Prostate gland (tissue), 2 donors: Measurements from ENCODE around the gene ASB9. TPM values are rescaled to one million over a fixed set of nuclear protein-coding genes. Genes with fewer than 3 reads are reported as not detected.

Source experiments
- DNase-seq: peaks from one replicate; pipeline ENCODE4 v3.0.0-alpha.2; 2019; ENCODE audit warnings: low spot score
- H3K27ac ChIP-seq, 2 donors: fragments of 200-600 bp; sonication (generic); 2 replicates each; pipeline ENCODE4 v1.5.1; 2017 to 2019
- H3K27me3 ChIP-seq: fragments of 200-600 bp; sonication (generic); replicated peaks from 2 replicates; pipeline ENCODE4 v1.5.1; 2019; ENCODE audit not compliant: insufficient read depth
- H3K36me3 ChIP-seq, 2 donors: fragments of 200-600 bp; sonication (generic); 1 replicate in 1 of 2; 2 replicates in 1 of 2; pipeline versions ENCODE4 v1.5.1 to v1.8.1; 2017 to 2019
- H3K4me1 ChIP-seq: fragments of 200-600 bp; sonication (generic); replicated peaks from 2 replicates; pipeline ENCODE4 v1.5.1; 2019
- H3K4me3 ChIP-seq, 2 donors: fragments of 200-600 bp; sonication (generic); 2 replicates each; pipeline ENCODE4 v1.5.1; 2017 to 2019
- H3K9me3 ChIP-seq: fragments of 200-600 bp; sonication (generic); 2 replicates; pipeline ENCODE4 v1.5.1; 2017
- POLR2A ChIP-seq: fragments of 450-650 bp; IDR thresholded peaks from one replicate; pipeline ENCODE4 v1.6.1; 2016; ENCODE audit warnings: antibody characterized with exemption, mild to moderate bottlenecking
- POLR2AphosphoS5 ChIP-seq: sonication (generic); formaldehyde crosslinking; IDR thresholded peaks from one replicate; pipeline ENCODE4 v1.6.1; 2017; ENCODE audit warnings: antibody characterized with exemption
- WGBS: methylation state at CpG from one replicate; pipeline ENCODE4 v1.1.5; 2018; 5-methylcytosine and 5-hydroxymethylcytosine counted together
- intact Hi-C: fragments of 100-400 bp; cut with DNase I; formaldehyde crosslinking; loops from one replicate; pipeline ENCODE4 v1.14.2; 2022
- total RNA-seq, 2 donors: library from RNA; depleted of rRNA; stranded (reverse); fragments of >200 nt; gene quantifications; one replicate each; pipeline ENCODE4 v1.1.0, GENCODE V29; 2016
- TF ChIP-seq, protein P1 (sequence below), 4 experiments: fragments of 200-600 bp in 2 of 4; fragments of 450-650 bp in 2 of 4; sonication (generic) in 2 of 4; IDR thresholded peaks; 1 replicate in 3 of 4; 2 replicates in 1 of 4; pipeline ENCODE4 v1.5.1; 2016 to 2019; ENCODE audit warnings: antibody characterized with exemption in 4 of 4, mild to moderate bottlenecking in 2 of 4, moderate library complexity in 2 of 4

The ASB9 gene
- total RNA-seq, 2 donors from 2014 or later, result 1.8 to 62.1 TPM

DNA sequence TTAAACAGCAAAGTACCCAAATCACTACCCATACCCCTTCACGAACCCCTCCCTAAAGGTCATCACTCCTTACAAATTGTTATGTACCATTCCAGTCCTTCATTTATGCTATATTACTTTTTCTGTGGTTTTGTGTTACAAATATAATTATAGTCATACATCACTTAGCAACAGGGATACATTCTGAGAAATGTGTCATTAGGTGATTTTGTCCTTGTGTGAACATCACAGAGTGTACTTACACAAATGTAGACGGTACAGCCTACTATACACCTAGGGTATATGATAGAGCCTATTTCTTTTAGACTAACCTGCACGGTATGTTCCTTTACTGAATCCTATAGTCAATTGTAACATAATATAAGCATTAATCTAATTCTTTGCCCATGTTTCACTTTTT, 61.9 kb downstream of the ASB9 start:
- TF ChIP-seq POLR2A, result no peak
- TF ChIP-seq, protein P1, sequence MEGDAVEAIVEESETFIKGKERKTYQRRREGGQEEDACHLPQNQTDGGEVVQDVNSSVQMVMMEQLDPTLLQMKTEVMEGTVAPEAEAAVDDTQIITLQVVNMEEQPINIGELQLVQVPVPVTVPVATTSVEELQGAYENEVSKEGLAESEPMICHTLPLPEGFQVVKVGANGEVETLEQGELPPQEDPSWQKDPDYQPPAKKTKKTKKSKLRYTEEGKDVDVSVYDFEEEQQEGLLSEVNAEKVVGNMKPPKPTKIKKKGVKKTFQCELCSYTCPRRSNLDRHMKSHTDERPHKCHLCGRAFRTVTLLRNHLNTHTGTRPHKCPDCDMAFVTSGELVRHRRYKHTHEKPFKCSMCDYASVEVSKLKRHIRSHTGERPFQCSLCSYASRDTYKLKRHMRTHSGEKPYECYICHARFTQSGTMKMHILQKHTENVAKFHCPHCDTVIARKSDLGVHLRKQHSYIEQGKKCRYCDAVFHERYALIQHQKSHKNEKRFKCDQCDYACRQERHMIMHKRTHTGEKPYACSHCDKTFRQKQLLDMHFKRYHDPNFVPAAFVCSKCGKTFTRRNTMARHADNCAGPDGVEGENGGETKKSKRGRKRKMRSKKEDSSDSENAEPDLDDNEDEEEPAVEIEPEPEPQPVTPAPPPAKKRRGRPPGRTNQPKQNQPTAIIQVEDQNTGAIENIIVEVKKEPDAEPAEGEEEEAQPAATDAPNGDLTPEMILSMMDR (IDR thresholded peaks at IDR 0.05), result no peak
- 83% methylated on average over 3 of the region's 3 CpGs for WGBS
- H3K36me3 ChIP-seq, result no peaks in the 10 kb centered on the region
- H3K27me3 ChIP-seq, result no peaks in the 10 kb centered on the region
- H3K4me3 ChIP-seq, result no peak overlapping the region
- no peaks in the 10 kb centered on the region for H3K4me1 ChIP-seq
- H3K27ac ChIP-seq, result no peak overlapping the region
- no peak for DNase-seq
- intact Hi-C loops, result no loop called here
- no peaks in the 10 kb centered on the region for H3K9me3 ChIP-seq

GRCh38 chrX:15207384-15207783, 62.5 kb downstream of the ASB9 start:
- no peaks in the 10 kb centered on the region for H3K4me1 ChIP-seq
- TF ChIP-seq, protein P1 (IDR thresholded peaks at IDR 0.05), result no peak
- TF ChIP-seq POLR2A (no peak), POLR2AphosphoS5 (no peak)
- H3K27ac ChIP-seq, result no peak overlapping the region
- H3K4me3 ChIP-seq, result no peak overlapping the region
- H3K36me3 ChIP-seq, result no peaks in the 10 kb centered on the region
- no peaks in the 10 kb centered on the region for H3K9me3 ChIP-seq
- intact Hi-C loops, result no loop called here
- WGBS, result 30% methylated on average over 1 of the region's 1 CpG
- DNase-seq, result no peak
- no peaks in the 10 kb centered on the region for H3K27me3 ChIP-seq

- Histone ChIP-seq H3K27ac (no peak overlapping the region), H3K27me3 (no peaks in the 10 kb centered on the region), H3K4me3 (no peak overlapping the region), H3K36me3 (no peaks in the 10 kb centered on the region), H3K4me1 (no peaks in the 10 kb centered on the region), H3K9me3 (no peaks in the 10 kb centered on the region)
- TF ChIP-seq POLR2AphosphoS5 (no peak), POLR2A (no peak)
- TF ChIP-seq, protein P1 (IDR thresholded peaks at IDR 0.05), result no peak
- no peak for DNase-seq
- WGBS, result 80% methylated on average over 1 of the region's 1 CpG
- intact Hi-C loops, result no loop called here
Observed at GRCh38 chrX:15206306-15206705, 63.6 kb downstream of the ASB9 start.

- Histone ChIP-seq H3K27me3 (no peaks in the 10 kb centered on the region), H3K9me3 (no peaks in the 10 kb centered on the region), H3K36me3 (no peaks in the 10 kb centered on the region), H3K27ac (no peak overlapping the region), H3K4me1 (no peaks in the 10 kb centered on the region), H3K4me3 (no peak overlapping the region)
- TF ChIP-seq, protein P1 (IDR thresholded peaks at IDR 0.05), result no peak
- no peak for TF ChIP-seq POLR2A
- TF ChIP-seq POLR2AphosphoS5, result no peak
- intact Hi-C loops, result no loop called here
- DNase-seq, result no peak
- 84% methylated on average over 4 of the region's 4 CpGs for WGBS
Observed at GRCh38 chrX:15204130-15204751, 65.6 kb downstream of the ASB9 start.

GRCh38 chrX:15203694-15204093, 66.2 kb downstream of the ASB9 start:
- Histone ChIP-seq H3K27me3 (no peaks in the 10 kb centered on the region), H3K9me3 (no peaks in the 10 kb centered on the region), H3K36me3 (no peaks in the 10 kb centered on the region), H3K27ac (no peak overlapping the region), H3K4me3 (no peak overlapping the region), H3K4me1 (no peaks in the 10 kb centered on the region)
- intact Hi-C loops, result no loop called here
- TF ChIP-seq POLR2A, result no peak
- no peak for TF ChIP-seq POLR2AphosphoS5
- no peak for DNase-seq
- 84% methylated on average over 2 of the region's 2 CpGs for WGBS
